HG03064 (cell line): Measurements from ENCODE around the gene MLLT10.
"Not testable (repeated sequence)": the region's sequence is repeated elsewhere in the genome, so short reads cannot be mapped to it uniquely, and the experiment has no call there.

Experiments
- ATAC-seq: cut with Tn5 transposase; IDR thresholded peaks from one replicate; pipeline ENCODE4 v1.9.1; 2021; ENCODE audit warnings: low read depth; ENCODE audit not compliant: unreplicated experiment

MLLT10 gene

GRCh38 chr10:21626457-21627161 lies 92.6 kb downstream of the MLLT10 start:
- ATAC-seq, result no peak

GRCh38 chr10:21627331-21627730 lies 93.3 kb downstream of the MLLT10 start:
- ATAC-seq, result no peak

GRCh38 chr10:21628023-21628422 lies 94.0 kb downstream of the MLLT10 start:
- ATAC-seq, result no peak

- not testable (repeated sequence) for ATAC-seq
Observed at GRCh38 chr10:21628645-21629044, 94.6 kb downstream of the MLLT10 start.

GRCh38 chr10:21634599-21635365 lies 100.8 kb downstream of the MLLT10 start:
- ATAC-seq, result no peak

GRCh38 chr10:21637795-21638194 lies 103.8 kb downstream of the MLLT10 start:
- no peak for ATAC-seq

- no peak for ATAC-seq
Observed at GRCh38 chr10:21638681-21639080, 104.6 kb downstream of the MLLT10 start.

GRCh38 chr10:21648040-21648439 lies 114.0 kb downstream of the MLLT10 start:
- ATAC-seq, result no peak

- no peak for ATAC-seq
Observed at GRCh38 chr10:21649454-21649872, 115.4 kb downstream of the MLLT10 start.

GRCh38 chr10:21650353-21650752 lies 116.3 kb downstream of the MLLT10 start:
- no peak for ATAC-seq

- ATAC-seq, result no peak
Observed at GRCh38 chr10:21655236-21655635, 121.2 kb downstream of the MLLT10 start.

GRCh38 chr10:21655687-21656086 lies 121.7 kb downstream of the MLLT10 start:
- no peak for ATAC-seq

GRCh38 chr10:21661087-21661486 lies 127.1 kb downstream of the MLLT10 start:
- no peak for ATAC-seq

- no peak for ATAC-seq
Observed at GRCh38 chr10:21661935-21662334, 127.9 kb downstream of the MLLT10 start.

GRCh38 chr10:21662635-21663034 lies 128.6 kb downstream of the MLLT10 start:
- ATAC-seq, result no peak

- no peak for ATAC-seq
Observed at GRCh38 chr10:21668831-21669230, 134.8 kb downstream of the MLLT10 start.

GRCh38 chr10:21670391-21670790 lies 136.4 kb downstream of the MLLT10 start:
- ATAC-seq, result no peak

- no peak for ATAC-seq
Observed at GRCh38 chr10:21673668-21674067, 139.6 kb downstream of the MLLT10 start.

- no peak for ATAC-seq
Observed at GRCh38 chr10:21675157-21675796, 141.2 kb downstream of the MLLT10 start.

- no peak for ATAC-seq
Observed at GRCh38 chr10:21677551-21677950, 143.5 kb downstream of the MLLT10 start.

GRCh38 chr10:21681156-21681555 lies 147.1 kb downstream of the MLLT10 start:
- ATAC-seq, result no peak
